AML-193 (cell line): Measurements from ENCODE around the gene TSHZ2.
"Not testable (repeated sequence)": the region's sequence is repeated elsewhere in the genome, so short reads cannot be mapped to it uniquely, and the experiment has no call there.

Source experiments
- DNase-seq, 2 experiments: peaks; one replicate each; lab custom pipeline; 2025; lab: John Stamatoyannopoulos, UW

The TSHZ2 gene

DNA sequence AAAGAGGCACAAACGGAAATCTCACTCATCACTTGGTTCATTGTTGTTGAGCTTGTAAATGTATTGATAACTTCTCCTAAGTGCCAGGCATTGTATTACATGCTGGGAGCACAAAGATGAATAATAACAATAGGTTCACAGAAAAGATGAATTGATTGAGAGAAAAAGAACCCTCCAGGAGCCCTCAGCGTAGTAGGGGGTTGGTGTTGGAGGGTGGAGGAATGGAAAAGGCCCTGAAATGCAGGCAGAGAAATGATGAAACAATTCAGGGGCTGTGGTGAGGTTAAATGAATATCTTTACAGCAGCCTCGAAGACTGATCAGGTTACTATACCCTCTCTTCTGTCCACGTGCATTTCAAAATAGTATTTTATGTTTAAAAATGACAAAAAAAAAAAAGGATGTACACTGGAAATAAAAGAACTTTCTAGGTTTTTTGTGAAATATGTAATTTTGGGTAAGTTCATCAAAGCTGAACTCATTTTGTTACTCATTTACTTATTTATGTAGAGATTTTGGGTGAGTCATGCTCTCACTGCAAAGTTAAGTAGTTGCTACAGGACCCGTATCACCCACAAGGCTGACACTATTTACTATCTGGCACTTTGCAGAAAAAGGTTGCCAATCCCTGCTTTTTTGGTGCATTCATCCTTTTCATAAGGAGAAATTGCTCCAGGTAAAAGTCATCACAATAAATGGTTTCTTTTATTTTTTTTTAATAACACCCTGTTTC is 344.2 kb downstream of the TSHZ2 start:
- DNase-seq, result no peak

DNA sequence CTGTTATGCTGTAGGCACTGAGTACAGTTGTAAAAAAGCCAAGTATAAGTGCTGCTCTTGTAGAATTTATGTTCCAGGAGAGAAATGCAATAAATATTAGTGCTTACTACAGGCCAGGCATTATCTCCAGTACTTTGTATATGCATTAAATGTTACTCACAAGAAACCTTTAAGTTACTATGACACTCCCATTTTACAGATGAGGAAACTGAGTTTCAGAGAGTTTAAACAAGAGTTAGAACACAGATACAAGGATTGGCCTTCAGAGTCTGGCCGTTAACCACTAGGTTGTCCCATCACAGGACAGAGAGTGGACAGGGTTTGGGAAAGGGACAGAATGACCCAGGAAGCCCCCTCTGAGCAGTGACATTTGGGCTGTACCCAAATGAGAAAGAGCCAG is 347.0 kb downstream of the TSHZ2 start:
- no peak for DNase-seq

DNA sequence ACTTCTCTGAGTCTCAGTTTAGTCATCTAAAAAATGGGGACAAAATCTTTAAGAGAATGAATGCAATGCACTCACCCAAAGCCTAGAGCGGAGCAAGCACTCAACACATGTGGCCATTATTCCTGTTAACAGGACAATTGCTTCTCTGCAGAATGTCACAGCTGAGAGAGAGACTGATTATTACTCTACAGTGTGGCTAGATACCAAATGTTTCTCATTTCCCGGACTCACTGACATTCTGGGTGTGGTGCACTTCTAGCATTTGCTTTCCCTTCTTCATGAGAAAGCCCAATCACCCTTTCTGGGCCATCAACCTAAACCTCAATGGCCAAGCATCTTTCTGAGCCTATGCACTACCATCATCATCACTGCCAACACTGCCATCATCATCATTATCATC is 347.6 kb downstream of the TSHZ2 start:
- no peak for DNase-seq

DNA sequence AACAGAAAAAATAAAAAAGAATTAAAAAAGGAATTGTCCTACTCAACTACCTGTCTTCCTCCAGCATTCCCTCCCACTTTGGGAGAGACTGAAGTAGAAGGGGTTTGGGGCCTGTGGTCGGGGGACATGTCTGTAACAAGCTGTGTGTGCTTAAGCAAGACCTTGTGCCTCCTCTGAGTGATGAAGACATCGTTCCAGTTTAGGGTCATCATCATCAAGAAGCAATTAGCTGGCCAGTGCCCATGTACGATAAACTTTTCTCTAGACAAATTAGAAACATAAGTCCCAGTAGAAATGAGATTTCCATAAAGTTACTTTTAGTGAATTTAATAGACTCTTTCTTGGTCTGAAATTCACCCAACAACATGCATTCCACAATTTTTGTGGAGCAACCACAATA is 348.5 kb downstream of the TSHZ2 start:
- DNase-seq, result no peak

DNA sequence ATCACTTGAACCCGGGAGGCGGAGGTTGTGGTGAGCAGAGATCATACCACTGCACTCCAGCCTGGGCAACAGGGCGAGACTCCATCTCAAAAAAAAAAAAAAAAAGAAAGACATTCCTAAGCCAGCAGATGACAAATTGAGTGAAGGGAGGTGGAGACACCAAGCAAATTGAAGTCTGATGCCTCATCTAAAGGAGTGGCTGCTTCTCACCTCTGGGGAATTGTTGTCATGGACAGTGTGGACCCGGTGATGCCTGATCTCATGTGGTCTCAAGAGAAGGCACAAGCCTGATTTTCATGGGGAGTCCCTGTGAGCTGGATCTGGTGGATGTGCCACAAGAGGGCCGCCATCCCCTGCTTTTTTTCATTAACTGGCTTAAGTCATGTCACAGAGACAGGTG is 349.4 kb downstream of the TSHZ2 start:
- no peak for DNase-seq

DNA sequence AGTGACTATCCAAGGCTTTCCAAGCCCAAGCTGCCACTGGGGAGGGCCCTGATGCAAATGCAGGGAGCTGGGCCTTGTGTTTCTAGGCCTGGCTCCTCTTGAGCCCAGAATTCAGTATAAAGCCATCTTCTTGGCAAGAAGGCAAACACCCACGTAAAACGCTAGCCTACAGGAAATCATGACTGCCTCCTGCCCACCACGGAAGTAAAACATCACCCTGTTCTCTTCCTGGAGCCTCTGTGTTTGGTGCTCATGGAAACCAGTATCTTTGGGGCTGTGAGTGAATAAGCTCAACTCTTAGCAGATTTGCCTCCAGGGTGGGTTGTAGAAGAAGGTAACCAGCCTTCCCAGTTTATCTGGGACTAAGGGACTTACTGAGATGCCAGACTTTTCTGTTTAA is 350.5 kb downstream of the TSHZ2 start:
- no peak for DNase-seq

DNA sequence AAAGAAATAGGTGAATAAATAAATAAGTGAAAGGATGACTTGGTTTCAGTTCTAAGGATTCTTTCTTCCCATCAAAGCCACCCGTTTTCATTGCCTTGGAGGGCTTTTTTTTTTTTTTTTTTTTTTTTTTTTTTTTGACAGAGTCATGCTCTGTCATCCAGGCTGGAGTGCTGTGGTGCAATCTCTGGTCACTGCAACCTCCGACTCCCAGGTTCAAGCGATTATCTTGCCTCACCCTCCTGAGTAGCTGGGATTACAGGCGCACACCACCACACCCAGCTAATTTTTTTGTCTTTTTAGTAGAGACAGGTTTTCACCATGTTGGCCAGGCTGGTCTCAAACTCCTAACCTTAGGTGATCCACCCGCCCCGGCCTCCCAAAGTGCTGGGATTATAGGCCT is 351.3 kb downstream of the TSHZ2 start:
- DNase-seq, result not testable (repeated sequence)

DNA sequence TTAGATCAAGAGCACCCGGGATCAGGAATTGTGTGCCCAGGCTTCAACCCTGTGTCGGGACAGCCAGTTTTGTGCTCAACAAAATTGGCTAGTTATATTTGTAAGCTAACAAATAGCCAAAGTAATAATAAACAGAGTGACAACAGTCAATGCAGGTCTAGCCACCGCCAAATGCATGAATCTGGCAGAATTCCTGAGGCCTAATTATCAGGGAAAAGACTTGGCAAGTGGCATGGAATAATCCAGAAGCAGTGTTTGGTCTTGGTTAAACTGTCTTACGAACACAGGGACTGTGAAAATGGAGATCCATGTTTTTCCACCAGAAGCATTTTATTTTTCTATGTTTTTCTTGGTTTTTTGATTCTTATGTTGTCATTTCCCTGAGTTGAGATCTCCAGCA is 352.7 kb downstream of the TSHZ2 start:
- DNase-seq, result no peak

DNA sequence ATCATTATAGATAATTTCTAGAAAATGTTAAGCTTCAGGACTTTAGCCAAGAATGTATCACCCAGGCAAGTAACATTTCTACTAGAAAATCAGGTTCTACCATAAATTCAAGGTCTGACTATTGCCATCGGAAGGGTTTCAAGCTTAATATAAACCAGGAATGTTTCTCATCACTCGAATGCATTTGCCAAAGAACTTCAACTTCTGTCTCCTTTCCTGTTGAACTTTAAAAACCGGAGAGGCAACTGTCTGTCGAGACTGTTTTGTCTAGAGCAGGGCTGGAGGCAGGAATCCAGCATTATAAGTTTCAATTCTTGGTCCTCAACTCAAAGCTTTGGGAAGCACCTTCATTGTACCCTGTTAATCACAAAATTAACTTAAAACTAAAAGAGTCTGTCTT is 356.8 kb downstream of the TSHZ2 start:
- no peak for DNase-seq

DNA sequence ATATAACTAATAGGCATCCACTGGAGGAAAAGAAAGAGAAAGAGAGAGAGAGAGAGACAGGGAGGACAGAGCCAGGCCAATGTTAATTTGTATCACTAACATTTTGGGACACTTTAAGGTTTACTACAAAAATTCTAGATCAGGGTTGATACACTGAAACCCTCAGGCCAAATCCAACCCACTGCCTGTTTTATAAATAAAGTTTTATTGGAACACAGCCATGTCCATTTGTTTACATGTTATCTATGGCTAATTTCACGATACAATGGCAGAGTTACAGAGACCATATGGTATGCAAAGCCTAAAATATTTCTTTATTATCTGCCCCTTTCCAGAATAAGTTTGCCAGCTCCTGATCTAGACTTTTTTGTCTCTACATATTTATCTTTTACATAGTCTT is 357.6 kb downstream of the TSHZ2 start:
- DNase-seq, result no peak

DNA sequence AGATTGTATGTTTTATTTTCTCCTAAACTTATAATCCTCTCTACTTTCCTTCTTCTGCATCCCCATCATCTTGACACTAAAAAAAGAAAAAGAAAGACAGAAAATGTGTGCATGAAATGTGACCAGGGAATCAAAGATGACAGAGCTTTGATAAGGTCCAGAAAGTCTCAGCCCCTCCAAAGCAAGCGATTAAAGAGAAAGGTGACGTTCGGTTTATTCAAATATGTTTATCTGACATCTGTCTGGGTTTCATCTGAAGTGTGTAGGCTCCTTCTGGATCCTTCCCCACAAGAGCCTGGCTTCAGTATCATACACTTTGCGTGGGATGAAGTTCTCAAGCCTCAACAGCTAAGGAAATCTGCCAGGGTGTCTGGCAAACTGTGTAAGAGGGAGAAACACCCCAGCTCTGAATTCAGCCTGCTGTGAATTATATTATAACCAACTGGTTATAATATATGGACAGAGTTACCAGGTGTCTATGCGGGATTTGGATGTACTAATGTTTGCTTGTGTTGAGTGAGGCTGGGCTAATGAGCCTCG is 358.5 kb downstream of the TSHZ2 start:
- DNase-seq, result no peak

DNA sequence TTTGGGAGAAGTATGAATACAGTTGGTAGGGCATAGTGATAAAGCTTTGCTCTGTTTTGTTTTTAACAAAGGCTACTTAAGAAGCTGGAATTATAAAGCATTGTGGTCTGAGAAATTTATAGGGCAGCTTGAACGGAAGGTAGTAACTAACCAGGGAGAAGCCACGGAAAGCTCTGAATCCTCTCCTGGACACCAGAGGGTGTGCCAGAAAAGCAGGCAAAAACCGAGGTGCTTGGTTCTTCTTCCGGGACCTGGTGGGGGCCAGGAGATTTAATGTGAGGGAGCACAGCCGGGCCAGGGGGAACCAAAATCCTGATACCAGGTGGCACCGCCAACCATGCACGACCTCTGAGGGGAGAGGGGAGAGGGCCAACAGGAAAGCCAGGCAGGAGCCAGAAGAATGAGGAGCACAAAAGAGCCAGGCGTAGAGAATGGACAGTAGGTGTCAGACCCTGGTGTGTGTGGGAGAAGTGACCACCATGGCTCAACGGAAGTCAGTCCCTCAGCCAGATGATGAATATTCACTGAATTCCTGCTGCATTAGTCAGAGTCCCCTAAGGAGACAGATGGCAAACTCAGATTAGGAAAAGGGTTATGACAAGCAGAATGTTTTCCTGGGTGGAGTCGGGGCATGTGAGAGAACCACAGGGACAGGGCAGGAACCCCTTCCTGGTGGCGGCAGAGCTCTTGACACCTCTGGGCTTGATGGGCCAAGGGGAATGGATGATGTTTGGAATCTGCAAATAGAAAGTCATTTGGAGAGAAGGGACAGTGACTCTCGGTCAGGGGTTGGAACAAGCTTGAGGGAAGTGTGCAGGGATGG is 359.2 kb downstream of the TSHZ2 start:
- no peak for DNase-seq

DNA sequence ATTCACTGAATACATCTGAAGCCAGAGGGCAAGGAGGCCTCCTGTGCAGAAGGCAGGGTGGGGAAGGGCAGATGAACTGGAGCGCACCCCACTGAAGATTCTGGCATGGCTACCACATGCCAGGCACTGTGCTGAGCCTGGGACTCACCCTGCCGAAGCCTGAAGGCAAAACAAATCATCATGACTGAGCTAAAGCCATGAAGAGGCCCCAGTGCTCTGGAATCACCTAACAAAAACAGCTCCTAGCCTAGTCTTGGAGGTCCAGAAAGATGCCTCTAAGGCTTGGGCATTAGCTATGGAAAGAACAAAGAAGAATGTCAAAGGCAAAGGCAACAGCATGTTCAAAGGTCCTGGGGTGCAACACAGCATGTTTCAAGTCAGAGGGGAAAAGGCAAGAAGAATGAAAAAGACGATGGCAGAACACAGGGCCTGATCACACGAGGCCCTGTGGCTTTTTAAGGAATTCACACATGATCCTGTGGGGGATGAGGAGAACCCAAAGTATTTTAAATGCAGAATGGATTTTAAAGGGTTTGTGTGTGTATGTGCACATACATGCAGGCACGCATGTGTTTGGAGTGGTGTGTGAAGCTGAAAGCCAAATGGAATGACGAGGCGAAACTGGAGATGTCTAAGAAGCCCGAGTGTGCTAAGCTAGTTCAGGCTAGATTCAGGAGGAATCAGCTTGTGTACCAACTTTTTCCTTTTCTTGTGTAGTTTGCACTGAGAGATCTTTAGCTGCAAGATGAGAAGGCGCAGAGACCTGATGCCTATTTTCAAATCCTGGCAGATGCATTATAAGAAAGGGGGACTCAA is 360.1 kb downstream of the TSHZ2 start:
- no peak for DNase-seq

DNA sequence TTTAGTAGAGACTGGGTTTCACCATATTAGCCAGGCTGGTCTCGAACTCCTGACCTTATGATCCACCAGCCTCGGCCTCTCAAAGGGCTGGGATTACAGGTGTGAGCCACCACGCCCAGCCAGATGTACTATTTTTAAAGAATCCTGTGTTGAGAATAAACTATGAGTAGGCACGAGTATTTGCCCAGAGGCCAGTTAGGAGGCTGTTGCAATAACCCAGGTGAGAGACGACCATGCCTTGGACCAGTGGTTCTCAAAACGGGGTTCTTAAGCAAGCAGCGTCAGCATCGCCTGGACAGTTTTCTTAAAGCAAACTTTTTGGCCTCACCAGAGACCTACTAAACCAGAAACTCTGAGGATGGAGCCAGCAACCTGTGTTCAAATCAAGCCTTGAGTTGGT is 362.7 kb downstream of the TSHZ2 start:
- no peak for DNase-seq

DNA sequence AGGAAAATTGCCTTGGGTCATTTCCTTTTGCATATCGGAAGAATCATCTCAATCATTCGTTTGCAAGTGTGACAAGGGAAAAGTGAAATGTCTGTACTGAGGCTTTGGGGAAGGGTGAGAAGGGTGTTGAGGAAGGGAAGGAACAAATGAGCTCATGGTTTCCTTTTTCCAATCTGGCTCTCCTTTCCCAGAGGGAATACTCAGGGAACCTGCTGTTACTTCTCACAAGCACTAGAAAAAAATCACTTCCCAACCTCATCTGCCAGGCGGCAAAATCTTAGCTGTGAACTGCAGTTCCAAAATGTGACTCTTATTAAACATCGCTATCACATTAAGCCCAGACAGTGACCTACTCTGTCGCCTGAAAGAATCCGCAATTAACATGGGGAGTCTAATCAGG is 363.4 kb downstream of the TSHZ2 start:
- DNase-seq, result no peak

DNA sequence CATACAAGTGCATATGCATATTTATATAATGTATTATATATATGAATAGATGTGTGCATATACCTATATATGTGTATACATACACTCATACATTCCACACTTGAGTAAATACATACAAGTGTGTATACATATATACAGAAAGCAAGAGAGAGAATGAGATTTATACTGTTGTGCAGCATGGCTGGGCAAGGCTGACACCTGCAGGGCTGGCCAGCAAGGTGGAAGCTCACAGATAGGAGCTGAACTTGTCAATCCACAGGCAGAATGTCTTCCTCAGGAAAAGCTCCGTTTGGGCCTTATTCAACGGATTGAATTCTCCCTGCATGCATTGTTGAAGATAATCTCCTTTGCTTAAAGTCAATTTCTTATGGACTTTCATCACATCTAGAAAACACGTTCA is 364.7 kb downstream of the TSHZ2 start:
- no peak for DNase-seq

DNA sequence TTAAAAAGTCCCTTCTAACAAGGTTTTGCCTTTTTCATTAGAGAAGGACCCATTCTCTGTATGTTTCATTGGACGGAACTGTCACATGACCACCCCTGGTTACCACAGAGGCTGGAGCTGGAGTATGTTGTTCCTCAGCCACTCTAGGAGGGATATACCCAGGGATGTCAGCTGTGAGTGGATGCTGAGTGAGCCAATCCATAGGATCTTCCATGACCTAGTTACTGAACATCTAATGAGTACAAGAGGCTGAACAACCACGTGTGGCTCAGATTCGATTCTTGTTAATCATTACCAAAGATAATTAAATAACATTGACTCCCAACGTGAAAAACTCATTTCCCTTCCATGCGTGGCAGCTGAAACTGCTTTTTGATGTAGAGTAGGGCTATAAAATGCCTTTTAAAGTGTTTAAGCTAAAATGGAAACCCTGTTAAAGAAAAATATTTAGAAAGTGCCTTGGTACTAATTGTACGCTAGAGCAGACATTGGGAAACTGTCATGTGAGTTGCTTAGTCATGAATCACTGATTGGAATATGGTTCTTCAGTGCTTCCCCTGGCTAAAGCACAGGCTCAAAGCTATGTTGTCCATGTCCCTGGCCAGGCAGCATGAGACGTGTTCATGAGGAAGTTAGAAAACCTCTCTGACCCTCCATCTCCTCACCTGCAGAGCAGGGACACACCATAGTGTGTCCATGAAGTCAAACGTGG is 365.4 kb downstream of the TSHZ2 start:
- no peak for DNase-seq

DNA sequence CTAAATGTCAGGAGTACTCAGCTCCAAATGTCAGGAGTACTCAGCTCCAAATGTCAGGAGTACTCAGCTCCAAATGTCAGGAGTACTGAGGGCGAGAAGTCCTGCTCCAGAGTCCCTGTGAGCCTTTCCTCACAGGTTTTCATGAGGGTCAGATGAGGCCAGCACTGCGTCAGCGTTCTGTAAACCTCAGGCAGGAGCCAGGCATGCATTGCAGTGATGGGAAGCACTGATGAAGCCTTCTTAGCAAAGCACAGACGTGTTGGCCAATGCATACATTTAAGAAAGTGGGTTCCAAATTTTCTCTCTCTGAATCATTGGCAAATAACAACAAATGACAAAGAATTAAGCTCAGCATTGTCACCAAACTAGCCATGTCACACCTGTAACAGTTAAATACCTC is 366.6 kb downstream of the TSHZ2 start:
- DNase-seq, result no peak

DNA sequence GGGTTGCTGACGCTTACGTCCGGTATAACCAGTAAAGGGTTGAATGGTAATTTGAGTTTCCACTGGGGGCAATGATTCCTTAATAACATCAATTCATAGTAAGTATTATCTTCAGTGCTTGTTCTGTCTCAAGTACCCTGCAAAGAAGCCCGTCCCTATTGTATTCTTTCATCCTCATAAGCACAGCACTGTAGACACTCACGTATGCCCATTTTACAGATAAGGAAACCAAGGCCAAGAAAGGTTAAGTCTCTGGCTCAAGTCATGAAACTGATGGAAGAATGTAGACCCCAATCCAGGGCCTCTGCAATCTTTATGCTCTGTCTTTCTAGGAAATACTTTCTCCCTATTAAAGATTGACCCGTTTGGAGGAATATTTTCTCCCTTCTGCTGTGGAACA is 370.3 kb downstream of the TSHZ2 start:
- DNase-seq, result no peak

DNA sequence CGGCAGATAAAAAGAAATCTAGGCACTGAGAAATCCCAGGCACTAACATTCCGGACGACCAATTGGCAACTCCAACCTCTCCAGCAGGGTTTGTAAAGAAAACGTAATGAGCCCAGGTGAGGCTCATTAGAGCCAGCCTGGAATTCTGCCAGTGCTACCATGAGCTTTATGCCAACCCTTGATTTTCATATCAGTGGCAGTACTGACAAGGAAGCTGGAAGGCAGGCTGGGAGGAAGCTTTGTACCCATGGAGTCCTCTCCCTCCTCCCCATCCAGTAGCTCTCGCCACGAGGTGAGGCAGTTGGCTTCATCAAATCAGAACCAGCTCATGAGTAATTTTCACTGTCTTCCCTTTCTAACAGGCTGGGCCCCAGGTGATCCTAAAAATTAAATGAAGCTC is 371.3 kb downstream of the TSHZ2 start:
- DNase-seq, result no peak

DNA sequence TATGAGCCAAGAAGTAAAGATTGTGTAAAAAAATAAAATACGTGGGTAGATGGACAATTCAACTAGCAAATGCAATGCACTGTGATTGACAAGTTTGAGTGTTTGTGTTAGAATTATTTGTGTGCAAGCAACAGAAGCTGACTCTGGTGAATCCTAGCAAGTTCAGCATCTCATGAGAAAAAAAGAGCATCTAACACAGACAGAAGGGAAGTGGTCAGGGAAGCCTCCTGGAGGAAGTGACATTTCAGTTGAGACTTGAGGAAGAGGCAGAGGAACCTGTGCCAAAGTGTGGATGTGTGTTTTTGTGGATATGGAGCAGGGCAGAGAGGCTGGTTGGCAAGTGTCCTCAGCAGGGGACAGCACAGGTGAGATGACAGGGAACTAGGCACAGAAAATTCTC is 372.7 kb downstream of the TSHZ2 start:
- DNase-seq, result peak in 1 of 2 experiments; percentile 34
